ENCODE measurements around the gene NECAB2. TPM values are rescaled to one million over a fixed set of nuclear protein-coding genes. Genes with fewer than 3 reads are reported as not detected.

Gene NECAB2
- total RNA-seq, 4 donors from 2014 or later: 1.1 TPM; not detected in 3

GRCh38 chr16:84040226-84040822, 72.3 kb downstream of the NECAB2 start:
- H3K36me3 ChIP-seq: no peaks in the 10 kb centered on the region

DNA sequence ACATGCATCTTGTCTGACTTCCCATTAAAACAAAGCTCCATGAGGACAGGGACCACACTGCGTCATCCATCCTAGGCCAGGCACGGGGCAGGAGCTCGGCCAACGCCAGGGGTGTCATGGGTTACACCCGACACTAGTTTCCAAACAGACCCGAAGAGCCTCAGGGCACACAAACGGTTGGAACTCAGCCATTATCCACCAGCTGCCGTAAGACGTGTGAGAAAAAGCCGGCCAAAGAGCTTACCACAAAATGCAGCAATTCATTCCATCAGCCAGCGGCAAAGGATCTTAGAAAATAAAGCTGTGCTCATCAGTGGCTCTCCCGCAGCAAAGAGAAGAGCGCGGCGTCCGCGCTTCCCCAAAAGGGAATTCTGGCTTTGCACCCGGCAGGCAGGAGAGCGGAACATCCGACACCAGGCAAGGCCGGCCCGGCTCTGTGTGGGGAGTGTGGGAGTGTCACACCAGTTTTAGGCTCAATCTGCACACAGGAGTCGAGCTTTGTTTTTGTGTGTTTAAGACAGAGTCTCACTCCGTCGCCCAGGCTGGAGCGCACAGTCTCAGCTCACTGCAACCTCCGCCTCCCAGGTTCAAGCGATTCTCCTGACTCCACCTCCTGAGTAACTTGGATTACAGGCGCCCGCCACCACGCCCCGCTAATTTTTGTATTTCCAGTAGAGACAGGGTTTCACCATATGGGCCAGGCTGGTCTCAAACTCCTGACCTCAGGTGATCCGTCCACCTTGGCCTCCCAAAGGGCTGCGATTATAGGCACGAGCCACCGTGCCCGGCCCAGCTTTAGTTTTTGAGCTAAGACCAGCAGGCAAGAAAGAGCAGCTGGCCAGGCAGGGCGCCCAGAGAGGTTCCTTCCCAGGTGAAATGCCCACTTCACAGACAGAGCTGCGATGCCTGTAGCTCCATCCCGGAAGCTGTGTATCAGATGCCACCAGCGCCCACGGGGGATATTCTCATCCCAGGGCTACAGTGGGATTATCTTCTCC, 73.1 kb downstream of the NECAB2 start:
- no peak overlapping the region for H3K4me3 ChIP-seq
- H3K36me3 ChIP-seq: no peaks in the 10 kb centered on the region
- H3K9me3 ChIP-seq: peaks cover 0 to 8% (median 0%) of the 10 kb centered on the region in 3 donors
- no peak overlapping the region for H3K27ac ChIP-seq
- TF ChIP-seq POLR2AphosphoS5 (IDR thresholded peaks at IDR 0.05): no peak
- TF ChIP-seq POLR2A (IDR thresholded peaks at IDR 0.05): no peak
- TF ChIP-seq, protein P1, sequence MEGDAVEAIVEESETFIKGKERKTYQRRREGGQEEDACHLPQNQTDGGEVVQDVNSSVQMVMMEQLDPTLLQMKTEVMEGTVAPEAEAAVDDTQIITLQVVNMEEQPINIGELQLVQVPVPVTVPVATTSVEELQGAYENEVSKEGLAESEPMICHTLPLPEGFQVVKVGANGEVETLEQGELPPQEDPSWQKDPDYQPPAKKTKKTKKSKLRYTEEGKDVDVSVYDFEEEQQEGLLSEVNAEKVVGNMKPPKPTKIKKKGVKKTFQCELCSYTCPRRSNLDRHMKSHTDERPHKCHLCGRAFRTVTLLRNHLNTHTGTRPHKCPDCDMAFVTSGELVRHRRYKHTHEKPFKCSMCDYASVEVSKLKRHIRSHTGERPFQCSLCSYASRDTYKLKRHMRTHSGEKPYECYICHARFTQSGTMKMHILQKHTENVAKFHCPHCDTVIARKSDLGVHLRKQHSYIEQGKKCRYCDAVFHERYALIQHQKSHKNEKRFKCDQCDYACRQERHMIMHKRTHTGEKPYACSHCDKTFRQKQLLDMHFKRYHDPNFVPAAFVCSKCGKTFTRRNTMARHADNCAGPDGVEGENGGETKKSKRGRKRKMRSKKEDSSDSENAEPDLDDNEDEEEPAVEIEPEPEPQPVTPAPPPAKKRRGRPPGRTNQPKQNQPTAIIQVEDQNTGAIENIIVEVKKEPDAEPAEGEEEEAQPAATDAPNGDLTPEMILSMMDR (IDR thresholded peaks at IDR 0.05): no peak
- TF ChIP-seq EP300 (IDR thresholded peaks at IDR 0.05): no peak
- H3K4me1 ChIP-seq: no peaks in the 10 kb centered on the region
- no peak for ATAC-seq
- H3K27me3 ChIP-seq: peaks cover 35% of the 10 kb centered on the region
- 74 to 76% methylated on average over 5 to 20 of the region's 42 CpGs for WGBS, 2 donors (ENCODE audit: low coverage in 1 of 2)

More at GRCh38 chr16:84040226-84040822, 72.3 kb downstream of the NECAB2 start:
- Histone ChIP-seq H3K27ac (no peak overlapping the region), H3K27me3 (peaks cover 35% of the 10 kb centered on the region), H3K4me1 (no peaks in the 10 kb centered on the region), H3K4me3 (no peak overlapping the region), H3K9me3 (peaks cover 0 to 14% (median 0%) of the 10 kb centered on the region in 3 donors)
- WGBS, 2 donors (ENCODE audit: low coverage in 1 of 2): 71 to 100% methylated on average over 1 to 8 of the region's 14 CpGs
- no peak for ATAC-seq
- TF ChIP-seq POLR2A (IDR thresholded peaks at IDR 0.05) (no peak), POLR2AphosphoS5 (IDR thresholded peaks at IDR 0.05) (no peak), EP300 (IDR thresholded peaks at IDR 0.05) (no peak)
- TF ChIP-seq, protein P1 (IDR thresholded peaks at IDR 0.05): no peak

- ATAC-seq: no peak
- H3K4me3 ChIP-seq: no peak overlapping the region
- 77 to 97% methylated on average over 5 to 10 of the region's 17 CpGs for WGBS, 2 donors (ENCODE audit: low coverage in 1 of 2)
Measured at GRCh38 chr16:84041881-84042280, 73.8 kb downstream of the NECAB2 start.

DNA sequence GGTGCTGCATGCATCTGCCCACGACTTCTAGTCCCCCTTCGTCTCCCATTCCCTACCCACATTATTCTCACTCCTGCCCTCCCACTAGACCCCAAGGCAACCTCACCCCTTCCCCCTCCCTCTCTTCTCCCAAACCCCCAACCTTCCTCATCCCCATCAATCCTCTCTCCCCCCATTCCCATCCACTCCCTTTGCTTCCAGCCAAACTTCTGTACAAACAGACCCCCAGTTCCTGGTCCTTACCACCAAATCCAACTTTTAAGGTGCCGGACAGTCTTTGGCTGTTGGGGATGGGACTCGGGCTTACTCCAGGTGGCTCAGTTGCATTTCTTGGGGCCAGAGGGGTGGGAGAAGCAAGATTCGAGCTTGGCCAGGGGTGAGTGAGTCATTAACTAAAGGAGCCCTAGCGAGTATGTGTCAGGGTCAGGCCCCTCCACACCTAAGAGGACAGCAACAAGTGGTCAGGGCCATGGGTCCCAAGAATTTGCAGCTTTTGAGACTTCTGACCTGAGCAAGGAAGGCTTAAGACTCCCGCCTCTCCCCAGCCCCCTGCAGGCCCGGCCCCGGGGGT, 74.3 kb downstream of the NECAB2 start, which contains the start of gene SLC38A8:
TSS of gene SLC38A8 (minus strand) at position 488 of the 571 bp plus-strand sequence. CDS start 638 bp downstream, outside the sequence.
- 88 to 100% methylated on average over 2 to 3 of the region's 9 CpGs for WGBS, 2 donors (ENCODE audit: low coverage in 1 of 2)
- TF ChIP-seq, protein P1 (IDR thresholded peaks at IDR 0.05): no peak
- TF ChIP-seq EP300 (IDR thresholded peaks at IDR 0.05): no peak
- TF ChIP-seq POLR2A (IDR thresholded peaks at IDR 0.05): no peak
- no peak for TF ChIP-seq POLR2AphosphoS5 (IDR thresholded peaks at IDR 0.05)
- no peaks in the 10 kb centered on the region for H3K4me1 ChIP-seq
- no peak for ATAC-seq
- peaks cover 0 to 4% of the 10 kb centered on the region in 2 donors for H3K36me3 ChIP-seq
- H3K27me3 ChIP-seq: peaks cover 31% of the 10 kb centered on the region
- no peak within 1 kb of the TSS for H3K27ac ChIP-seq
- H3K4me3 ChIP-seq: no peak within 1 kb of the TSS
- no peaks in the 10 kb centered on the region for H3K9me3 ChIP-seq

More at GRCh38 chr16:84041881-84042280, 73.8 kb downstream of the NECAB2 start:
- Histone ChIP-seq H3K4me1 (no peaks in the 10 kb centered on the region), H3K36me3 (peaks cover 0 to 1% of the 10 kb centered on the region in 2 donors), H3K27me3 (peaks cover 35% of the 10 kb centered on the region), H3K9me3 (no peaks in the 10 kb centered on the region), H3K27ac (no peak overlapping the region)
- TF ChIP-seq POLR2AphosphoS5 (IDR thresholded peaks at IDR 0.05): no peak
- TF ChIP-seq, protein P1 (IDR thresholded peaks at IDR 0.05): no peak
- TF ChIP-seq EP300 (IDR thresholded peaks at IDR 0.05): no peak
- TF ChIP-seq POLR2A (IDR thresholded peaks at IDR 0.05): no peak

Measured in gastroesophageal sphincter (tissue), 4 donors.